Natural killer cell (primary cell): ENCODE measurements around the gene SLBP. TPM values are rescaled to one million over a fixed set of nuclear protein-coding genes. Genes with fewer than 3 reads are reported as not detected.

Experiments
- ATAC-seq, 3 donors: fragments of 150-1000 bp in 2 of 3; fragments of 200-7000 bp in 1 of 3; cut with Tn5 transposase; 1 replicate in 1 of 3; 2 replicates in 2 of 3; pipeline ENCODE4 v1.10.0; 2021; ENCODE audit warnings: mild to moderate bottlenecking in 2 of 3, moderate library complexity in 2 of 3
- DNase-seq, 2 donors: peaks; one replicate each; pipeline versions ENCODE4 v3.0.0 to v3.0.0-alpha.2; 2013 to 2021; ENCODE audit warnings: mixed read lengths in 1 of 2
- H3K27ac ChIP-seq: one replicate; pipeline ENCODE4 v1.5.1; 2013; ENCODE audit warnings: mild to moderate bottlenecking, low read length
- H3K27me3 ChIP-seq: one replicate; pipeline ENCODE4 v1.6.1; 2013; ENCODE audit warnings: low read length; ENCODE audit not compliant: control insufficient read depth, insufficient read depth
- H3K36me3 ChIP-seq: one replicate; pipeline ENCODE4 v1.6.1; 2013; ENCODE audit warnings: low read length; ENCODE audit not compliant: control insufficient read depth, insufficient read depth
- H3K4me1 ChIP-seq: one replicate; pipeline ENCODE4 v1.6.1; 2013; ENCODE audit warnings: low read length; ENCODE audit not compliant: control insufficient read depth, insufficient read depth
- H3K4me3 ChIP-seq: one replicate; pipeline ENCODE4 v1.5.1; 2013; ENCODE audit warnings: low read length
- H3K9me3 ChIP-seq: one replicate; pipeline ENCODE4 v1.6.1; 2013; ENCODE audit warnings: low read length; ENCODE audit not compliant: control insufficient read depth, insufficient read depth
- H3K27ac Mint-ChIP-seq, 2 donors: one replicate each; pipeline ENCODE4 v1.8.0; 2022; ENCODE audit warnings: mild to moderate bottlenecking in 2 of 2, mixed read lengths in 2 of 2, moderate library complexity in 1 of 2
- H3K27me3 Mint-ChIP-seq, 2 donors: one replicate each; pipeline ENCODE4 v1.8.0; 2022; ENCODE audit warnings: low read depth in 2 of 2, mixed read lengths in 2 of 2
- H3K36me3 Mint-ChIP-seq: one replicate; pipeline ENCODE4 v1.8.0; 2022; ENCODE audit warnings: mixed read lengths
- H3K4me1 Mint-ChIP-seq, 2 donors: one replicate each; pipeline ENCODE4 v1.8.0; 2022; ENCODE audit warnings: mixed read lengths in 2 of 2
- H3K4me3 Mint-ChIP-seq: one replicate; pipeline ENCODE4 v1.8.0; 2022; ENCODE audit warnings: mild to moderate bottlenecking, moderate library complexity, mixed read lengths
- H3K9me3 Mint-ChIP-seq, 2 donors: one replicate each; pipeline ENCODE4 v1.8.0; 2022; ENCODE audit warnings: mixed read lengths in 2 of 2
- WGBS: methylation state at CpG from one replicate; pipeline ENCODE4 v1.1.7; 2013; ENCODE audit warnings: missing lambda C conversion rate; ENCODE audit not compliant: insufficient coverage; 5-methylcytosine and 5-hydroxymethylcytosine counted together
- intact Hi-C: fragments of 100-400 bp; cut with micrococcal nuclease; formaldehyde crosslinking; loops from one replicate; pipeline ENCODE4 v1.14.2; 2022
- total RNA-seq, 4 donors: library from RNA; stranded (reverse); fragments of 120-200 nt in 1 of 4; gene quantifications; one replicate each; pipeline versions ENCODE4 v1.2.3 to v1.2.4, GENCODE V29; 2013 to 2022
- TF ChIP-seq, protein P1 (sequence below): fragments of 200-600 bp; IDR thresholded peaks from one replicate; pipeline ENCODE4 v1.8.0; 2022; ENCODE audit warnings: antibody characterized with exemption

Gene SLBP
- total RNA-seq, result 10 to 100 TPM; 29.5 to 38.8 (median 38.6) TPM
- 53.4 TPM for total RNA-seq (2013)

- Mint-ChIP-seq H3K4me1 (peaks cover 10 to 60% of the 10 kb centered on the region in 2 donors), H3K9me3 (no peaks in the 10 kb centered on the region), H3K27me3 (no peaks in the 10 kb centered on the region), H3K4me3 (peak within 1 kb of the TSS; percentile 95), H3K36me3 (no peaks in the 10 kb centered on the region), H3K27ac (peak within 1 kb of the TSS; percentile 95 to 96)
- peak within 1 kb of the TSS; percentile 73 for H3K27ac ChIP-seq
- no peaks in the 10 kb centered on the region for H3K9me3 ChIP-seq
- ATAC-seq, result peak; percentile 82 to 93 (median 84)
- TF ChIP-seq, protein P1, sequence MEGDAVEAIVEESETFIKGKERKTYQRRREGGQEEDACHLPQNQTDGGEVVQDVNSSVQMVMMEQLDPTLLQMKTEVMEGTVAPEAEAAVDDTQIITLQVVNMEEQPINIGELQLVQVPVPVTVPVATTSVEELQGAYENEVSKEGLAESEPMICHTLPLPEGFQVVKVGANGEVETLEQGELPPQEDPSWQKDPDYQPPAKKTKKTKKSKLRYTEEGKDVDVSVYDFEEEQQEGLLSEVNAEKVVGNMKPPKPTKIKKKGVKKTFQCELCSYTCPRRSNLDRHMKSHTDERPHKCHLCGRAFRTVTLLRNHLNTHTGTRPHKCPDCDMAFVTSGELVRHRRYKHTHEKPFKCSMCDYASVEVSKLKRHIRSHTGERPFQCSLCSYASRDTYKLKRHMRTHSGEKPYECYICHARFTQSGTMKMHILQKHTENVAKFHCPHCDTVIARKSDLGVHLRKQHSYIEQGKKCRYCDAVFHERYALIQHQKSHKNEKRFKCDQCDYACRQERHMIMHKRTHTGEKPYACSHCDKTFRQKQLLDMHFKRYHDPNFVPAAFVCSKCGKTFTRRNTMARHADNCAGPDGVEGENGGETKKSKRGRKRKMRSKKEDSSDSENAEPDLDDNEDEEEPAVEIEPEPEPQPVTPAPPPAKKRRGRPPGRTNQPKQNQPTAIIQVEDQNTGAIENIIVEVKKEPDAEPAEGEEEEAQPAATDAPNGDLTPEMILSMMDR, result no peak
- WGBS, result under 1% methylated on average over 98 of the region's 98 CpGs
- peaks cover 6% of the 10 kb centered on the region for H3K36me3 ChIP-seq
- peak within 1 kb of the TSS; percentile 65 for H3K4me3 ChIP-seq
- peak; percentile 94 to 99 for DNase-seq
- no peaks in the 10 kb centered on the region for H3K27me3 ChIP-seq
- peaks cover 47% of the 10 kb centered on the region for H3K4me1 ChIP-seq
- intact Hi-C loops, result loop anchor here (1.0 to 5.0 kb wide), 2 partner anchors 9 to 130 kb away; partner anchors contain the start of genes TACC3 and TMEM129
Measured at GRCh38 chr4:1712216-1713002, at the start of gene SLBP. TSS of gene SLBP (minus strand) at chr4:1712319. CDS start at chr4:1712188, 131 bp downstream.

DNA sequence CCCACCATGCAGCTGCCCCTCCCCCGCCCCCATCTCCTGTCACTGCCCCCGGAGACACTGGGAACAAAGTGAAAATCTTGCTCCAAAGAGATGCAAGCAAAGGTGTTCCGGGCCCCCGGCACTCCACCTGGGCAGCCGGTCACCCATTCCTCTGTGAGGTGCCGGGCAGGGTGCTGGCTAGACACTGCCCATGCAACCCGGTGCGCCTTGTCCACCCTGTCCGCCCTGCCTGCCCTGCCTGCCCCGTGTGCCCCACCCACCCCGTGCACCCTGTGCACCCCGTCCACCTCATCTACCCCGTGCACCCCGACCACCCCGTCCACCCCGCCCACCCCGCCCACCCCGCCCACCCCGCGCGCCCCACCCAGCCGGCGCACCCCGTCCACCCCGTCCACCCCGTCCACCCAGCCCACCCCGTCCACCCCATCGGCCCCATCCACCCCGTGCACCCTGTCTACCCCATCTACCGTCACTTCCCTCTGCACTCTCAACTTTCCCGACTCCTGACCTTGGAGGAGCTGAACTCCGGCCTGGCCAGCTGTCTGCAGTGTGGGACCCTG is 49.1 kb upstream of the SLBP start:
- Mint-ChIP-seq H3K27me3 (peaks cover 0 to 21% of the 10 kb centered on the region in 2 donors), H3K36me3 (no peaks in the 10 kb centered on the region), H3K4me1 (no peaks in the 10 kb centered on the region), H3K9me3 (no peaks in the 10 kb centered on the region), H3K27ac (no peak overlapping the region), H3K4me3 (no peak overlapping the region)
- Histone ChIP-seq H3K4me3 (no peak overlapping the region), H3K36me3 (no peaks in the 10 kb centered on the region), H3K27ac (no peak overlapping the region), H3K27me3 (peaks cover 7% of the 10 kb centered on the region), H3K9me3 (no peaks in the 10 kb centered on the region), H3K4me1 (no peaks in the 10 kb centered on the region)
- 82% methylated on average over 19 of the region's 32 CpGs for WGBS
- ATAC-seq (no peak), DNase-seq (no peak)
- intact Hi-C loops, result no loop called here
- TF ChIP-seq, protein P1, result no peak

DNA sequence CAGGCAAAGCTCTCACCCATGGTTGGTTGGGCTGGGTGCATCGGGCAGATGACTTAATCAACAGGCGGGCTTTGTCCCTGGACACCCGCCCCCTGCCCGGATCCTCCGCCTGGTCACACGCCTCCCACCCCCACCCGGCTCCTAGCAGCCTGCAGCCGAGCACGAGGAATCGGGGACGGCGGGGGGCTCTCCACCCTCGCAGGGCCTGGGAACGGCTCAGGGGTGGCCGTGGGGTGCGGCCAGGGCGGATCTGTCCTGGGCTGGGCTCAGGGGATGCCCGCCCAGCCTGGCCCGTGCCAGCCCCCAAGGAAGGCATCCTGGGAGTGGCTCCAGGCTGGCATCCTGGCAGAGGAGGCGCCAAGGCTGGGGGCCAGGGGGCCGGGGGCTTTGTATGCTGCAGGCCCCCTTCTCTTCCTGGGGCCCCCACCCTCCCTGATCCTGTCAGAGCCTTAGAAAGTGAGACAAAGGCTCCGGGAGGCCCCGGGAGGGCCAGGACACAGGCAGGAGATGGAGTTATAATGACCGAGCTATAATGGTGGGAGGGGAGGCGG is 48.5 kb upstream of the SLBP start:
- no peaks in the 10 kb centered on the region for H3K36me3 ChIP-seq
- H3K4me1 ChIP-seq, result no peaks in the 10 kb centered on the region
- peaks cover 4% of the 10 kb centered on the region for H3K27me3 ChIP-seq
- no peaks in the 10 kb centered on the region for H3K9me3 Mint-ChIP-seq
- intact Hi-C loops, result no loop called here
- no peaks in the 10 kb centered on the region for H3K36me3 Mint-ChIP-seq
- no peak overlapping the region for H3K27ac ChIP-seq
- no peaks in the 10 kb centered on the region for H3K9me3 ChIP-seq
- no peak overlapping the region for H3K4me3 Mint-ChIP-seq
- 84% methylated on average over 24 of the region's 25 CpGs for WGBS
- TF ChIP-seq, protein P1, result no peak
- ATAC-seq, result no peak
- no peak overlapping the region for H3K27ac Mint-ChIP-seq
- H3K27me3 Mint-ChIP-seq, result peaks cover 0 to 15% of the 10 kb centered on the region in 2 donors
- no peak overlapping the region for H3K4me3 ChIP-seq
- no peak for DNase-seq
- no peaks in the 10 kb centered on the region for H3K4me1 Mint-ChIP-seq
